ENCODE measurements around the gene TIAM1.

TIAM1 gene

GRCh38 chr21:31261759-31262158 lies 82.3 kb downstream of the TIAM1 start:
- TF ChIP-seq CTCF (conservative IDR thresholded peaks at IDR 0.05; ENCODE audit: low read depth, low read length) = no peak
- H3K4me3 ChIP-seq (ENCODE audit: low read depth, low read length) = no peak overlapping the region
- no peak for DNase-seq (ENCODE audit: low read depth)

GRCh38 chr21:31260790-31261189 lies 83.3 kb downstream of the TIAM1 start:
- no peak overlapping the region for H3K4me3 ChIP-seq (ENCODE audit: low read depth, low read length)
- TF ChIP-seq CTCF (conservative IDR thresholded peaks at IDR 0.05; ENCODE audit: low read depth, low read length) = no peak
- DNase-seq (ENCODE audit: low read depth) = peak; percentile 75

GRCh38 chr21:31258073-31258472 lies 86.0 kb downstream of the TIAM1 start:
- H3K4me3 ChIP-seq (ENCODE audit: low read depth, low read length) = no peak overlapping the region
- DNase-seq (ENCODE audit: low read depth) = no peak
- no peak for TF ChIP-seq CTCF (conservative IDR thresholded peaks at IDR 0.05; ENCODE audit: low read depth, low read length)

GRCh38 chr21:31257265-31257664 lies 86.8 kb downstream of the TIAM1 start:
- DNase-seq (ENCODE audit: low read depth) = no peak
- no peak for TF ChIP-seq CTCF (conservative IDR thresholded peaks at IDR 0.05; ENCODE audit: low read depth, low read length)
- H3K4me3 ChIP-seq (ENCODE audit: low read depth, low read length) = no peak overlapping the region

GRCh38 chr21:31255896-31256295 lies 88.2 kb downstream of the TIAM1 start:
- no peak overlapping the region for H3K4me3 ChIP-seq (ENCODE audit: low read depth, low read length)
- TF ChIP-seq CTCF (conservative IDR thresholded peaks at IDR 0.05; ENCODE audit: low read depth, low read length) = no peak
- no peak for DNase-seq (ENCODE audit: low read depth)

- H3K4me3 ChIP-seq (ENCODE audit: low read depth, low read length) = no peak overlapping the region
- no peak for TF ChIP-seq CTCF (conservative IDR thresholded peaks at IDR 0.05; ENCODE audit: low read depth, low read length)
- DNase-seq (ENCODE audit: low read depth) = no peak
Measured at GRCh38 chr21:31255036-31255435, 89.0 kb downstream of the TIAM1 start.

- no peak for TF ChIP-seq CTCF (conservative IDR thresholded peaks at IDR 0.05; ENCODE audit: low read depth, low read length)
- DNase-seq (ENCODE audit: low read depth) = no peak
- H3K4me3 ChIP-seq (ENCODE audit: low read depth, low read length) = no peak overlapping the region
Measured at GRCh38 chr21:31254131-31254530, 89.9 kb downstream of the TIAM1 start.

All from choroid plexus epithelial cell (primary cell).